HG03095 (cell line): ENCODE measurements around the gene USHBP1.

Source experiments
- ATAC-seq: cut with Tn5 transposase; IDR thresholded peaks from one replicate; pipeline ENCODE4 v1.9.1; 2021; ENCODE audit warnings: moderate library complexity; ENCODE audit not compliant: unreplicated experiment

The USHBP1 gene

GRCh38 chr19:17214508-17215126, 49.9 kb downstream of the USHBP1 start:
- no peak for ATAC-seq

GRCh38 chr19:17213334-17213733, 51.2 kb downstream of the USHBP1 start:
- no peak for ATAC-seq

- no peak for ATAC-seq
These were observed 52.7 kb downstream of the USHBP1 start for GRCh38 chr19:17211547-17212446.

- ATAC-seq = no peak
These were observed 54.2 kb downstream of the USHBP1 start for GRCh38 chr19:17210296-17210695.

GRCh38 chr19:17209126-17210036, 55.2 kb downstream of the USHBP1 start:
- no peak for ATAC-seq

DNA sequence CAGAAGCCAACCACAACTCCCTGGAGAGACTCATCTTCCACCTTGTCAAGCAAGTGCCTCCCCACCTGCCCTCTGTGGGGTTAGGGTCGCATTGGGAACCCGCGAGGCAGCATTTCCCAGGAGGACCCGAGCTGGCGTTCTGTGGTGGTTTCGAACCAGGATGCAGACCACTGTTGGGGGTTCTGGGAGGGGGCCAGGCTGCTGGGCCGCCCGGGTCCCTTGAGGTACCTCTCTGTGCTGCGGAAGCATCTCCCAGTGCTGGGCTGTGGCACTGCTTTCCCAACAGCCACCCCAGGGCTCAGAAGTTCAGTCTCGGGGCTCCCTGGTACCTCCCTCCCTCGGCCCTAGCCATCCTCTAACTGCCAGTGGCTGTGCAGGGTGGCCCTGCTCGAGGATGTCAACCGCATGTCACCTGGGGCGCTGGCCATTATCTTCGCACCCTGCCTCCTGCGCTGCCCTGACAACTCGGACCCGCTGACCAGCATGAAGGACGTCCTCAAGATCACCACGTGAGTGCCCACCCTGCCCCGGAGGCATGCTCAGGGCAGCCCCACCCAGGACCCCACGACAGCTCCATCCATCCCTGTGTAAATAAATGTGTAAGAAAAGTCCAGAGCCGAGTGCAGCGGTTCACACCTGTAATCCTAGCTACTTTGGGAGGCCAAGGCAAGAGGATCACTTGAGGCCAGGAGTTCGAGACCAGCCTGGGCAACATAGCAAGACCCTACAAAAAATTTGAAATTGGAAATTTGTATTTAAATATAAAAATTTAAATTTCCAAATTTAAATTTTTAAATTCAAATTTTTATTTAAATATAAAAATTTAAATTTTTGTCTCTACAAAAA, 57.6 kb downstream of the USHBP1 start:
- ATAC-seq = no peak

DNA sequence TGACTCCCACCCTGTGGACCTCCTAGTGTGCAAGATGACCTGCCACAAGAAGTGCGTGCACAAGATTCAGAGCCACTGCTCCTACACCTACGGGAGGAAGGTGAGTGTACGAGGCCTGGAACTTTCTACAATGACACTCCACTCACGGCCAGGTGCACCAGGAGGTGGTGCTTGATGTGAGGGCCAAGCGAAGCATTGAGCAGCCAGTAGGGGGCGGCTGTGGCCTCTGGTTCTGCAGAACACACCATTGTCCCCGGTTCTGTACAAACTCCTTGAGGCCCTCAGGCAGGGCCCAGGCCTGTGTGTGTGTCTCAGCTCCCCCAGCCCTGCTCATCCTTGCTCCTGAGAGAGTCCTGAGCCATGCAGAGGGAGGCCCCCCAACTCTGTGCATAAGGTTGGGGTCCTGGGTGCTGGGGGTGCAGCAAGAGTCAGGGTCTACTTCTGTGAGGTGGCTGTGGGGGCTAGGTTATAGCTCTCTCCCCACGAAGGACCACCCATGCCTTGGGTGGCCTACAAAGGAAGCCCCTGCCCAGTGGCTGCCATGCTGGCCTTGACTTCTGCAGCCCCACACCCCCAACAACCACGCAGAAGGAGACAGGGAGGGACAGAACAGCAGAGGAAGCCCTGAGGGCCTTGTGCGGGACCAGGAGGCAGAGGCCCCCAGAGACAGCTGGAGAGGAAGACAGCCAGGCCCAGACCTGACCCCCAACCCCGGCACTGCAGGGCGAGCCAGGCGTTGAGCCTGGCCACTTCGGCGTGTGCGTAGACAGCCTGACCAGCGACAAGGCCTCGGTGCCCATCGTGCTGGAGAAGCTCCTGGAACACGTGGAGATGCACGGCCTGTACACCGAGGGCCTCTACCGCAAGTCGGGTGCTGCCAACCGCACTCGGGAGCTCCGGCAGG, 59.1 kb downstream of the USHBP1 start:
- ATAC-seq = no peak

GRCh38 chr19:17202713-17203112, 61.8 kb downstream of the USHBP1 start:
- ATAC-seq = no peak

- ATAC-seq = no peak
These were observed 62.3 kb downstream of the USHBP1 start for GRCh38 chr19:17202249-17202648.

DNA sequence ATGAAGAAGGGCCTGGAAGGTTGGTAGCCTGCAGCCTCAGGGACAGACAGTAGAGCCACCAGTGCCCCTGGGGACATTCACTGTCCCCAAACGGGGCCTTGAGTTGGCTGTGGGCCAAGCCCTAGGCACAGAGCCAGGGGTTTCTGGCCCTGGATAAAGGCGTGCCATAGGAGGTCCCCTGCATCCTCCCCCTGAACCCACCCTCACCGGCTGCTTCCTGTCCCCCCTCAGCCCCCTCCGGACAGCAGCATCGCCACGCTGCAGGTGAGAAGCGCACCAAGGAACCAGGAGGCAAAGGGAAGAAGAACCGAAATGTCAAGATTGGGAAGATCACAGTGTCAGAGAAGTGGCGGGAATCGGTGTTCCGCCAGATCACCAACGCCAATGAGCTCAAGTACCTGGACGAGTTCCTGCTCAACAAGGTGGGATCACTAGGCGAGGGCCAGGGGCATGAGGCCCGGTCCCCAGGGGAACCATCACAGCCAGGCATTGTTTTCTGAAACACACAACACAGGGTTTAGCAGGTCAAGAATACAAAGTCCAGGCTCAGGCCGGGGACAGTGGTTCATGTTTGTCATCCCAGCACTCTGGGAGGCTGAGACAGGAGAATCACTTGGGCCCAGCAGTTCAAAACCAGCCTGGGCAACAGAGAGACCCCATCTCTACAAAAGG, 64.0 kb downstream of the USHBP1 start:
- ATAC-seq = no peak
